HL-60/S4 treated with retinoic acid at 250 ng/mL for 4 days and 3 days (cell line): ENCODE results near the gene FUS.
"Not testable (repeated sequence)": the region's sequence is repeated elsewhere in the genome, so short reads cannot be mapped to it uniquely, and the experiment has no call there.

ENCODE experiments used
- in situ Hi-C: fragments of 300-500 bp; cut with MboI; formaldehyde crosslinking; loops from 2 replicates; pipeline ENCODE4 v1.7.0; 2022; ENCODE audit warnings: low sequenced_read_pairs

FUS gene

DNA sequence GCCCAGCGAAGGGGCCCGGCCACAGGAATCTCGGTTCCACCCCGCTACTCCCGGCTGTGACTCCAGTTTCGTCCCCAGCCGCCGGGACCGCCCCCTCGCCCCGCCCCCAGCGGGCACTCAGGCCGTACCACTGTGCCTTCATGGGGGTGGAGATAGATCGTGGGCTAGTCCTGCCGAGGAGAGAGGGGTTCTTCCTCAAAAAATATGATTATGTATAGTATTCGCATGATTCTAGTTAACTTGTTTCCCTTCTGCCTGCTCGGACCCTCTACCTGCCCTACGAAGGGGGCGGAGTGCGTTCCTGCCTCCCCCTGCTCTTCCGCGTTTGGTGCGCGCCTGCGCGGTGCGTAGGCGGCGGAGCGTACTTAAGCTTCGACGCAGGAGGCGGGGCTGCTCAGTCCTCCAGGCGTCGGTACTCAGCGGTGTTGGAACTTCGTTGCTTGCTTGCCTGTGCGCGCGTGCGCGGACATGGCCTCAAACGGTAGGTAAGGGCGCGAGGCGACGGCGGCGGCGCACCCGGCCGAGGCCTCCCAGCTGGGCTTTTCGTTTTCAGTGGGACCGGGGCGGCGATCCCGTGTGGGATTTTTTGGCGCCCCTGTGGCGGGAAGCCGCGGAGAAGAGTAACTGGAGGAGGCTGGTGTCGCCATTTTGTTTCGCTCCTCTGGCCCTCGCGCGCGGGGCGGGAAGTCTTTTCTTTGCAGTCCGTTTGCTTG lies at the start of gene FUS:
Gene FUS (plus strand): TSS at position 393 of the 713 bp plus-strand sequence. CDS start 76 bp downstream, at position 469.
- in situ Hi-C loops = no loop called here

GRCh38 chr16:31130336-31130891 lies 49.5 kb upstream of the FUS start:
- in situ Hi-C loops = no loop called here

DNA sequence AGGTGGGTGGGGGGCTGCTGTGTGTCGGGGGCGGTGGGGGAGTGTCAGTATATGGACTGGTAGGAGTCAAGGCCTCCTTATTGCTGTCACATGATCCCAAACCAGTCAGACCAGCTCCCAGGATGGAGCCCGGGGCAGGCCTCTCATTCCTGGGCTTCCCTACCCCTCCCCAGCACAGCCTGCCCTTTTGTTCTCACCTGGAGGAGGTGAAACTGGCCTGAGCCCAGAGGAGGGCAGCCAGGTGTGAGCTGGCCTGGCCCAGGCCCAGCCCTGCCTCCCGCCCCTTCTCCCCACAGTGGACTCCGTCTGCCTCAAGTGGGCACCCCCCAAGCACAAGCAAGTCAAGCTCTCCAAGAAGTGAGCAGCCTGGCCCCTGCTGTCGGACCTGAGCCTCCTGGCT lies 49.0 kb upstream of the FUS start:
- in situ Hi-C loops = no loop called here

DNA sequence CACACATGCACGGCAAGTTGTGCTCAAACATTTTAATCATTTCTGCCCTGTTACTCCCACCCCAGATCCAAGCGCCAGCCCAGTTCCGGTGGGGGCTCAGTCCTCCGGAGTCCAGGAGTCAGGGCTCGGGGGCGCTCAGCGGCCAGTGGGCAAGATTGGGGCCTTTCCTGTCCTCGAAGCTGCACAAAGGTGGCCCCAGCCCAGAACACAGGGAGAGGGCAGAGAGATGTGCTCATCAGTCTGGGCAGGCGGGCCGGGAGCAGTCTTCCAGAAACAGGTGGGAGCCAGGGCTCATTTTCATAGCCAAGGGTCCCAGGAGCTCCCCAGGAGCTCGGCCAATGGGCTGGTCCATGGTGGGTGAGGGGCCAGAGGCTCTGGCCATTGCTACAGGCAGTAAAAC lies 48.5 kb upstream of the FUS start:
- in situ Hi-C loops = no loop called here

DNA sequence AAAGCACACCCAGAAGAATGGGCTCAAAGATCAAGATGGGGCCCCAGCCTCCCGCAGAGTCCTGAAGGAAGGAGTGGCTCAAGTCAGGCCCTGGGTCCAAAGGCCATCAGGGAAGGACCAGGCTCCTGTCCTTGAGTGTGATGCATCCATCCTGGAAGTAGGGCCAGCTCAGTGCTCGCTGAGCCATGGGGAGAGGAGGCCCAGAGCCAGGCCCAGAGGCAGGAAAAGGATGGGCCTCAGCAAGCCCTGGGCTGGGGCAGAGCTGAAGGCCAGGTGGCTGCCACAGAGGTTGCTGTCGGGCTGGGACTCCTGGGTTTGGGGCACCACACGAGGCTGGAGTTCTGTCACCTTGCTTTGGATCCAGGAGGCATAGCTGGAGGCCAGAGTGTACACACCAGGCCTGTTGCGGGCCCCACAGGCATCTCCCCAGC lies 48.1 kb upstream of the FUS start:
- in situ Hi-C loops = no loop called here

GRCh38 chr16:31132303-31132979 lies 47.5 kb upstream of the FUS start:
- in situ Hi-C loops = no loop called here

DNA sequence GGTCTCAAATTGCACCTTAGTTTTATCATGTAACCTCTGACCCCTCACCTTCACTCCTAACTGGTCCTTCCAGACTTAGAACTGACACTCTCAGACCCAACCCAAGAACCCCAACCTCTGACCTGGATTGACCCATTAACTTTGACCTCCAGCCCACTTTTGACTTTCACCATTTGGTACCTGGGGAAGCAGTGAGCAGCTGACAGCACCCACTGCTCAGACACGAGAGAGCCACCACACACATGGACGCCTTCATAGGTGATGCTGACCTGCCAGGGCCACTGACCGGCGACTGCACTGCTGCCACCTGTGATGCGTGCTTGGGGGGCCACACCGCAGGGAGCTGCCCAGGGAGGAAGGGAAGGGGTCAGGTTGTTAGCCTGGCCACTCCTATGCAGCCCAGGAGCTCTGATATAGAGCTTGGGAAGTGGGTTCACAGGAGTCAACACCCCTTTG lies 46.9 kb upstream of the FUS start:
- in situ Hi-C loops = no loop called here

DNA sequence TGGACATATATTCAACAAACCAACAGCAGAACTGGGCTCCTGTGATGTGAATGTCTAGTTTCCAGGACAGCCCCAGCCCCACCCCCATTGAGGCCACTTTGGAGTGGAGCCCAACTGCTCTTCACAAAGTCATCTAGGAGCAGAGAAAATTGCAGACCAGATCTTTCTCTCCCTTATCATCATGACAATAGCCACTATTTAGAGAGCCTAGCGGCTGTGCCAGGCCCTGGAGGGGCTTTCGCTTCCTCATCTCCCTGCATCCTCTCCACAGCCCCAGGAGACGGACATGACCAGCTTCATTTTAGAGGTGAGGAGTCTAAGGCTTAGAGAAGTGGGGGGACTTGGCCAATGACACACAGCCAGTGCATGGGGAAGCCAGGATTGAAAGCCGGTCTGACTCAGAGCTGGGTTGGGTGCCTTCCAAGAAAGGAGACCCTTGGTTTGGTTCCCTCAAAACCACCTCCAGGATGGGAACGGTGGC lies 45.8 kb upstream of the FUS start:
- in situ Hi-C loops = no loop called here

DNA sequence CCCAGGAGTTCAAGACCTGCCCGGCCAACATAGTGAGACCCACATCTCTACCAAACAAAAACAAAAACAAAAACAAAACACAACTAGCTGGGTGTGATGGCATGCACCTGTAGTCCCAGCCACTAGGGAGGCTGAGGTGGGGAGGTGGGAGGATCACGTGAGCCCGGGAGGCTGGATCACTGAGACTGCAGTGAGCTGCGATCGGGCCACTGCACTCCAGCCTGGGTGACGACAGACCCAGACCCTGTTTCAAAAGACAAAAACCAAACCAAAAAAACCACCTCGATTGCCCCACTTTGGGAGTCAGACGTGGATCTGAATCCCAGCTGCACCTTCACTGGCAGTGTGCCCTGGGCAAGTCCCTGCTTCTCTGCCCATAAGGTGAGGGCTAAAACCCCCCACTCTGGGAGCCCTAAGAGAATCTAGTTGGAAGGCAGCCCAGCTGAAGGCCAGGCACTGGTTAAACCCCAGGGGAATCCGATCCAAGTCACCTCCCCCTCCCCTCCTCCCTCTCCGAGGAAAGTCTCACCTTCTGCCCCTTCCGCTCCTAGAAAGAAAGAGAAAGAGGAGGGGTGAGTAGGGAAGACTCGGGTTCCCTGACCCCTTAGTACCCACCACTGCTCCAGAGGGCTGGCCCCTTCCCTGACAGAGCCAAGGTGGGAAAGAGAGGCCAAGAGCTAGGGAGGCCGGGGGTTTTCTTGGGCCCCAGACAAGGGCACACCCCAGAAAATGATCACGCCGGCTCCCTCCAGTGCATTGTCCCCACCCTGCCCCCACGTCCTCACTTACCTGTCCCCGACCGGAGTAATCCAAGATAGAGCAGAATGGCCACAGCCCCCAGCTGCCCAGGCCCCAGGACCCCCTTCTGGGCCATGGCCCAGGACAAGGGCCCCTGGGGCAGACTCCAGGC lies 45.1 kb upstream of the FUS start:
- in situ Hi-C loops = no loop called here

DNA sequence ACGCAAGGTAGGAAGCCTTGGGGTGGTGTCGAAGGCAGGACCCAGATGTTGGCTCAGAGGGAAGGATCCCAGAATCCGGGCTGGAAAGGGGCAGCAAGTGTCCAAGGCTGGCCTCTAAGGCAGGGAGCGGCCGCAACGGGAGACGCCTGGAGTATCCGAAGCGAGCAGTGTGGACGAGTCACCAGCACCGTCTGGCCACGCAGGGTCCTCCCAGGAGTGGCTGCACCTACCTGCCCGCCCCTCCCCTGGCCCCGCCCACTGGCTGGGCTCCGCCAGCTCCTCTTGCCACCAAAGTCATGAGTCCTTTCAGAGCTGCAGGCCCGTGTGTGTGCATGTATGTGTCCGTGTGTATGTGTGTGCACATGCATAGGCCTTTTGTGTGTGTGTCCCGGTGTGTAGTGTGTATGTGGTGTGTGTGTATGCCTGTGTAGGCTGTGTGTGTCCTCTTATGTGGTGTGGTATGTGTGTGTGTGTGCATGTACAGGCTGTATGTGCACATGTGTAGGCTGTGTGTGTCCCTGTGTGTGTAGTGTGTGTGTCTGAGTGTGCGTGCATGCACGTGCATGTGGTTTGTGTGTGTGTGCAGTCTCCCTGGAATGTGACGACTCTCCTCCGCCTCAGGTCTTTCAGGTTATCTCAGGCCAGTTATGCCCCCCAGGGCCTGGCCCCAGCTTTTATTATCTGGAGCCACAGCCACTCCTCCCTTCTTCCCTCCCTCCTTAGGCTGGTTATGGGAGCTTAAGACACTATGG lies 44.2 kb upstream of the FUS start, which contains the start of gene PRSS8:
Gene PRSS8 (minus strand): TSS at position 193 of the 752 bp plus-strand sequence. CDS start 229 bp downstream, outside the sequence.
- in situ Hi-C loops = no loop called here

GRCh38 chr16:31136287-31136662 lies 43.7 kb upstream of the FUS start:
- in situ Hi-C loops = no loop called here

DNA sequence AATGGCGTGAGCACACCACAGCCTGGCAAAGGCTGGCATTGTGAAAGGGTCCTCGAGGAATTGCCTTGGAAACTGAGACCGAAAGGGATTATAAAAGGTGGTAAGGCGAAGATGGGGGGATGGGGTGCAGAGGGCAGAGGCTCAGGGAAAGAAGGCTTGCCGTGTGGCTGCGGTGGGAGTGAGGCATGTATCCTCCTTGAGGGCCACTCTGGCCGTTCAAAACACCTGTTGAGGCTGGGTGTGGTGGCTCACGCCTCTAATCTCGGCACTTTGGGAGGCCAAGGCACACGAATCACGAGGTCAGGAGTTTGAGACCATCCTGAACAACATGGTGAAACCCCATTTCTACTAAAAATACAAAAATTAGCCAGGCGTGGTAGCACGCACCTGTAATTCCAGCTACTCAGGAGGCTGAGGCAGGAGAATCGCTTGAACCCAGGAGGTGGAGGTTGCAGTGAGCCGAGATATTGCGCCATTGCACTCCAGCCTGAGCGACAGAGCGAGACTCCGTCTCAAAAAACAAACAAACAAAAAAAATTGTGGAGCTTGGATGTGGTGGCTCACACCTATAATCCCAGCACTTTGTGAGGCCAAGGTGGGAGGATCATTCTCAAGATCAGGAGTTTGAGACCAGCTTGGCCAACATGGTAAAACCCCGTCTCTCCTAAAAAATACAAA lies 43.0 kb upstream of the FUS start:
- in situ Hi-C loops = not testable (repeated sequence)

- in situ Hi-C loops = no loop called here
These were observed 41.0 kb upstream of the FUS start for GRCh38 chr16:31138621-31139578.

- in situ Hi-C loops = not testable (repeated sequence)
These were observed 38.9 kb upstream of the FUS start for GRCh38 chr16:31141071-31141469.

DNA sequence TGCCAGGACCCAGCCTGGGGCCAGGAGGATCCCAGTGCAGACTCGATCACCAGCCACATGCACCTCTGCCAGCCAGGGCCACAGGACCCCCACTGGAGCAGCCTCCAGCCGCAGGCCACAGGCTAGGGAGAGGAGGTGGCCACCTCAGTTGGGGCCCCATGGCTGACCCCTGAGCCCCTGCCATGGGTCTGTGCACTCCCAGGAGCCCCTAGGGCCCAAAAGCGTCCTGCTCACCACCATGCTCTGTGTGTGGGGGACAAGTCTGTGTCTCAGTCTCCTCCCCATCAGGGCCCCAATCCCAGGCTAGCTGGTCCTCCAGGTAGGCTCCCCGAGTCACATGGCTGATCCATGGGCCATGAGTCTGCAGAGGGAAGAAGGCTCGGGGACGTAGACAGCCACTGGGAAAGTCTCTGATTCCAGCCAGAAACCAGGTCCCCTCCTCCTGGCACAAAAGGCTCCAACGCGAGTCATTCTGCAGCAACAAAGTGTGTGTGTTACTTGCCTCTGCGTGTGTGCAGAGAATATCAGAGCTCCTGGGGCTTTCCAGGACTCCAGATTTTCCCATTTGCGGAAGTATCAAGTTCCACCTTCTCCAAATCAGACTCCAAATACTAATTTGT lies 38.3 kb upstream of the FUS start:
- in situ Hi-C loops = no loop called here

- in situ Hi-C loops = no loop called here
These were observed 37.6 kb upstream of the FUS start for GRCh38 chr16:31142109-31143010.
